ENCODE measurements around the gene LRRIQ4.
A peak's percentile ranks its signal among the peaks of the same experiment; 100 is the strongest.

LRRIQ4 gene

GRCh38 chr3:169812332-169813235, at the start of gene LRRIQ4, which contains the start of gene LRRC34:
Gene LRRIQ4, plus strand, starts transcription at chr3:169812870. Its CDS starts 9,052 bp downstream, at chr3:169821922.
Gene LRRC34, minus strand, starts transcription at chr3:169812904. Its CDS starts 356 bp downstream, at chr3:169812548.
- no peak for TF ChIP-seq CTCF (conservative IDR thresholded peaks at IDR 0.05; ENCODE audit: control insufficient read depth, insufficient read depth, low read depth, low read length)
- DNase-seq (ENCODE audit: low read depth) = peak; percentile 82
- H3K4me3 ChIP-seq (ENCODE audit: control insufficient read depth, low read depth, low read length) = peak within 1 kb of the TSS; percentile 57

GRCh38 chr3:169764312-169764881, 48.3 kb upstream of the LRRIQ4 start:
- peak overlapping the region; percentile 86 for H3K4me3 ChIP-seq (ENCODE audit: control insufficient read depth, low read depth, low read length)
- no peak for TF ChIP-seq CTCF (conservative IDR thresholded peaks at IDR 0.05; ENCODE audit: control insufficient read depth, insufficient read depth, low read depth, low read length)
- DNase-seq (ENCODE audit: low read depth) = peak; percentile 60

GRCh38 chr3:169764882-169765612, 47.6 kb upstream of the LRRIQ4 start, which contains the start of gene TERC:
Gene TERC, minus strand, starts transcription at chr3:169765060.
- DNase-seq (ENCODE audit: low read depth) = peak; percentile 93
- no peak for TF ChIP-seq CTCF (conservative IDR thresholded peaks at IDR 0.05; ENCODE audit: control insufficient read depth, insufficient read depth, low read depth, low read length)
- peak within 1 kb of the TSS; percentile 86 for H3K4me3 ChIP-seq (ENCODE audit: control insufficient read depth, low read depth, low read length)

- H3K4me3 ChIP-seq (ENCODE audit: control insufficient read depth, low read depth, low read length) = peak within 1 kb of the TSS; percentile 76
- peak; percentile 81 for DNase-seq (ENCODE audit: low read depth)
- no peak for TF ChIP-seq CTCF (conservative IDR thresholded peaks at IDR 0.05; ENCODE audit: control insufficient read depth, insufficient read depth, low read depth, low read length)
These were observed 43.1 kb upstream of the LRRIQ4 start, which contains the start of gene ACTRT3 for GRCh38 chr3:169769287-169770181. Gene ACTRT3, minus strand, starts transcription at chr3:169769561. Its CDS starts 41 bp downstream, at chr3:169769520.

GRCh38 chr3:169771497-169772304, 41.0 kb upstream of the LRRIQ4 start:
- H3K4me3 ChIP-seq (ENCODE audit: control insufficient read depth, low read depth, low read length) = peak overlapping the region; percentile 96
- no peak for TF ChIP-seq CTCF (conservative IDR thresholded peaks at IDR 0.05; ENCODE audit: control insufficient read depth, insufficient read depth, low read depth, low read length)
- peak; percentile 77 for DNase-seq (ENCODE audit: low read depth)

All from fibroblast of mammary gland (primary cell).